SKM-1 (cell line): Measurements from ENCODE around the gene MSMP.

Source experiments
- DNase-seq: peaks from one replicate; lab custom pipeline; 2025; ENCODE audit not compliant: unreplicated experiment; lab: John Stamatoyannopoulos, UW

Gene MSMP

GRCh38 chr9:35771534-35771933, 17.5 kb upstream of the MSMP start:
- DNase-seq, result no peak

DNA sequence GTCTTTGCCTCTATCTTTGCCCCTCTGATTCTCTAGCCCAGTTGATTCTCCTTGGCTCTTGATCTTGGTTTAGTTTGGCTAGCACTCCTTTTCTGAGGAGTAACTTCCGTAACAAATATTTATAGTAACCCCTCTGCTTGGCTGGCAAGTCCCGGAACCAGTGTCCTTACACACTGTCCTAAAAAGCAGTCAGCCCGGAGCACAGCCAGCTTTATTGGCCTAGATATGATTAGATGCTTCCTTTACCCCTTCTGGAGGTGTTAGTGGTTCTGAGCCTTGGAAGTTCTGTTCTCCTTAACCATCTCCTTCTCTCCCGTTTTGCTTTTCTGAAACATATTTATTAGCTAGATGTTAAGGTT, 17.0 kb upstream of the MSMP start:
- no peak for DNase-seq

DNA sequence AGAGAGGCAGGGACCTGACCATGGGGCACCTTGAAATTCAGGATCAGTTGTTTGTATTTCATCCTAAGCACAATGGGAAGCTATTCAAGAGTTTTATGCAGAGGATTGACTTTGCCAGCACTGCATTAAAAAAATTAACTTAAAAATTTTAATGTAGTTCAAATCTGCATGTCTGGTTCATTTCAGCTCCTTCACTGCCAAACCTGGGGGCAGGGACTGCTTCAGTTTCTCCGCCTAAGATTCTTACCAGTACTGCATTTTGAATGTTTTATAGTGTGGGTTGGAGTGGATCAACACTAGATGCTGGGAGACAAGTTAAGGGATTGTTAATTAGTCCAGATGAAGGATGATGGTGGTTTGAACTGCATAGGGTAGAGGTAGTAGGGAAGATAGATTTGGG, 15.7 kb upstream of the MSMP start:
- no peak for DNase-seq

- no peak for DNase-seq
Observed at GRCh38 chr9:35767458-35767857, 13.4 kb upstream of the MSMP start.

GRCh38 chr9:35766997-35767396, 12.9 kb upstream of the MSMP start:
- DNase-seq, result no peak

- DNase-seq, result no peak
Observed at GRCh38 chr9:35763803-35764202, 9.7 kb upstream of the MSMP start.

- no peak for DNase-seq
Observed at GRCh38 chr9:35763181-35763580, 9.1 kb upstream of the MSMP start.

DNA sequence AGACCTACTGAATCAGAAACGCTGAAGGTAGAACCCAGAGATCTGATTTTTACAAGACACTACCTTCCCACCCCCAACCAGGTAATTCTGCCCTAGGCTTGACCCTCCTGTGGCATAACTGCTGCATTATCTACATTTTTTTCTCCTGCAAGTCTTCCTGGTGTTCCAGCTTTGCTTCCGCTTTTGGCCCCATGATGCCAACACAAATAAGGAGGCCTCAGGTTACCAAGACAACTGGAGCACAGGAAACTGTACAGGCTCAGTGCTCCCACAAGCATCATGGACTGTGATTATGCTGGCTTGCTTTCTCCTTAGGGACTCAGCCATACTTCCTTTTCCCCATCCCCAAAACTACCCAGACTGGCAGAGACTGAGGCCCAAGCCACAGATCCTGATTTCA, 6.6 kb upstream of the MSMP start:
- no peak for DNase-seq

DNA sequence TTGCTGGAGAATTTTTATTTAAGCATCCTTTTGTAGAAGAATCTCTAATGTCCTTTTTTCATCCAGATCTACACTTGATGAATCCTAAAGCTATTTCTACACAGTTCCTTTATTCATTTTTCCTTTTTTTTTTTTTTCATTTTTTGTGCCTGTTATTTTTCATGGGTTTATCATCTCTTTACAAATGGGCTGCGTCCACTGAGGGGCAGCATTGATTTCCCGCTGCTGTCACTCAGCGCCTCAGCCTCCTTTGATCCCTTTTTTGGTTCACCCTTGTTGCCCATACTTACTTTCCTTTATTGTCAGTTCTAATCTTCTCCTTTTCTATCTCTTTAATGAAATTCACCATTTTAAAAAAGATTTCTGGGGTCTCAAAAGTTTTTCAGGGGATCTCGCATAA, 5.7 kb upstream of the MSMP start:
- no peak for DNase-seq

- DNase-seq, result no peak
Observed at GRCh38 chr9:35758475-35759050, 4.5 kb upstream of the MSMP start.

DNA sequence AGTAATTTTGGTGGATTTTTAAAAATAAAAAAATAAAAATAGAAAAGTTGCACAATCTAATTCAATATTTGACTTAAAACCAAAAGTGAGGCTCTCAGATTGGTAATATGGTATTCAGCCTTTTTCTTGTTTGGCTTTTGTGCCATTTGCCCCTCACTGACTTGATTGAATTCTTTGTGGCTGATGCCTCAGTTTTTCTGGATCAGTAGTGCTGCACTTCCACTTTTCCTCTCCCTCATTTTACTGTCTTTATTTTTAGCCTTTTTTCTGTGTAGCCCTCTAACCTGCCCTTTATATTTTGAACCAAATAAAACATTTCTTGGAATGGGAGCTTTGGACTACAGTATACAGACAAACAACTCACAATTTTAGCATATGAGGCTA, 3.8 kb upstream of the MSMP start:
- DNase-seq, result no peak

- peak; percentile 22 for DNase-seq
Observed at GRCh38 chr9:35757226-35757891, 3.3 kb upstream of the MSMP start.

- DNase-seq, result peak; percentile 71
Observed at GRCh38 chr9:35756275-35757225, 2.5 kb upstream of the MSMP start.

DNA sequence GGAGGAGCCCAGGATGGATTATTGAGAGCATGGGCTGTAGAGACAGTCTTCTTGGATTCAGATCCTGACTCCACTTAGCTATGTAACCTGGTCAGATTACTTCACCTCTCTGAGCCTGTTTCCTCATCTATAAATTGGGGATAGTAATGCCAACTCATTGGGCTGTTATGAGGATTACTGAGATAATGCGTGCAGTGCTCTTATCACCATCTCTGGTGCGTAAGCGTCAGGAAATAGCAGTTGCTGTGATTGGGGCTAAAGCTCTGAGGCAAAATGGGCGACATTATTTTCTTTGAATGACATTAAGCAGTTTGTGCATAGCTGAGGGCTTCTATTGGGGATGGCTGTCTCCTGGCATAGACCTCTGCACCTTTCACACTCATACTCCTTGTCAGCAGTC, 995 bp upstream of the MSMP start:
- DNase-seq, result no peak

- no peak for DNase-seq
Observed at GRCh38 chr9:35753466-35753865, 610 bp downstream of the MSMP start.

DNA sequence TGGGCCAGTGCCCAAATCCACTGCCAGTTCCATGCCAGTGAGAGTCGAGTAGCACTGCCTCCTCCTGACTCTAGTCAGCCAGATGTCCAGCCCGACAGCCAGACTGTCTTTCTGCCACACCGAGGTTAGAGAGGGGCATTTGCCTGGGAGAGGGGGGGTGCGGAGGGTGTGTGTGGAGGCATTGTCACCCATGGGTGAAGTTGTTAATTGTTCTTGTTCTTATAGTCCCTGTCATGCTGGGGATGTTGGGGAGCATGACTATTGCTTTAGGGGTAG, 3.9 kb downstream of the MSMP start:
- no peak for DNase-seq

- no peak for DNase-seq
Observed at GRCh38 chr9:35749515-35750255, 4.4 kb downstream of the MSMP start.

DNA sequence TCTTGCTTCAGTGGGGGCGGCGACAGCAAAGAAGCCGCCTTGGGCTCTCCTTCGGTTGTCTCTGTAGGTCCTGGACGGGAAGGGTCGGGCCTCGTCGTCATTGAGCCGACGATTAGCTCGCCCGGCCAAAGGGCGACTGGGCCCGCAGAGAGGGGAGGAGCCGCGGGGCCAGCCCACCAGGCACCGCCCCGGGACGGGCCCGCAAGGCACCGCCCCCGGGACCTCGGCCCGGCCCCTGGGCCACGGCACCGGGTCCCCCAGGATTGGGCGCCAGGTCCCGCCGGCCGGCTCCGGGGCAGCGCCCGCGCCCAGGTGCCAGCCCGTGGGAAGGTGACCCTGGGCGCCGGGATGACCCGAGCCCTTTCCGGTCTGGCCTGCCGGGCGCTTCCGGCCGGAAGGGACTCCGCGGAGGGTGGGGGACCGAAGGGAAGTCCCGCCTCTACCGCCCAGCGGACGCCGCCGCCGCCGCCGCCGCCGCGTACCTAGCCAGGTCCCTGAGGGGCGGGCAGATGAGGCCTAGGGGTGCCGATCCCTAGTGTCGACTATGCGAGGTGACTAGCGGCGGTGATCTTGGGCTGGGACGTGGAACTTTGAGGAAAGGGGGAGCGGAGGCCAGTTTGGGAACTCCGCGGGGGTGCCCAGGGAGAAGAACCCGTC, 5.1 kb downstream of the MSMP start, which contains the start of the genes GBA2 and RGP1:
GBA2 (minus strand) TSS at position 371 of the 657 bp plus-strand sequence. CDS start 524 bp downstream, outside the sequence.
RGP1 (plus strand) TSS at position 430 of the 657 bp plus-strand sequence. CDS start 469 bp downstream, outside the sequence.
- DNase-seq, result peak; percentile 43

DNA sequence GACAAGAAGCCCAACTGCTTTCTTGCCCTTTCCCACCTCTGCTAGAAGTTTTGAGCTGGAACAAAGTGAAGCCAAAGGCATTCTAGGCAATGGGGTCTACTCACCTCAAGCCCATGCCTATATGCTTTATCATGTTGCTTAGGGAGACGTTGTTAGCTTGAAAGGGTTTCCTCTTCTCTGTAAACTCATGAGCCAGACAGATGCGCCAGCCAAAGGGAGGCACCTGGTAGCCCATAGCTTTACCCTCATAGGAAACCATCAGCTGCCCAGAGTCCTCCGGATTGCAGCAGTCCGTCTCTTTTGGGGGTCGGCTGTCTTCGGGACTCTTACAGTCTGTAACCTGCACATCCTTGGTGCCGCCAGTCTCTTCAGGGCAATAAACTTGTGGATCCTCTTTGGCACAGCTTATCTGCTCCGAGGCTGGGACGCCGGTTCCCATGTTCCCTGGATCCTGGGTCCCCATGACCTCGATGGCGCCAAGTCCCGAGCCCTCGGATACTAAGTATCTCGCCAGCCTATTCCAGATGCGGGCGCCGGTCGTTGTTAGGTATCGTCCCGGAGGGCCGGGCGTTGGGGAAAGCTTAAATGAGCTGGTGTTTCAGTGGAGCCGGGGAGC, 5.7 kb downstream of the MSMP start:
- no peak for DNase-seq

DNA sequence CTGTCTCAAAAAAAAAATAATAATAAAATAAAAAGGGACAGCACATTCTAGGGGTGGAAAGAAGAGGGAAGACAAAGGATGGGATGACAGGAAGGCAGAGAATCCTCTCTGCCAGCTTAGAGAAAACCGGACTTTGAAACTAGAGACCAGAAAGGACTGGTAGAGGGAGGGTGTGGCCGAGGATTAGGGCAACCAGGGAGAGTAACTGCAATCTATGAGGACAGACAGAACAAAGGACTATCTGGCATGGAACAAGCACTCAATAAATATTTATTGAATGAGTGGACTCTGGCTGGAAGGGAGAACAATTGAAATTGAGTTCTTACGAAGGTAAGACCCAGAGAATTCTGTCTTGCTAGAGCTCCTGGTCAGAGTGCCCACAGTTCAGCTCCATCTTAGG, 7.5 kb downstream of the MSMP start:
- no peak for DNase-seq
